IPS-18a (cell line): ENCODE data around the gene CEP164.

Source experiments
- H3K27ac ChIP-seq: one replicate; pipeline ENCODE4 v1.5.1; 2013; ENCODE audit warnings: low read length
- H3K27me3 ChIP-seq: one replicate; pipeline ENCODE4 v1.6.1; 2013; ENCODE audit warnings: mild to moderate bottlenecking, low read length; ENCODE audit not compliant: control insufficient read depth, insufficient read depth
- H3K36me3 ChIP-seq: one replicate; pipeline ENCODE4 v1.6.1; 2013; ENCODE audit warnings: low read depth, low read length; ENCODE audit not compliant: control insufficient read depth
- H3K4me1 ChIP-seq: one replicate; pipeline ENCODE4 v1.6.1; 2013; ENCODE audit warnings: low read depth, low read length; ENCODE audit not compliant: control insufficient read depth
- H3K4me3 ChIP-seq: one replicate; pipeline ENCODE4 v1.5.1; 2013; ENCODE audit warnings: low read length
- H3K9ac ChIP-seq: one replicate; pipeline ENCODE4 v1.6.1; 2013; ENCODE audit warnings: mild to moderate bottlenecking, low read length, moderate library complexity
- H3K9me3 ChIP-seq: one replicate; pipeline ENCODE4 v1.6.1; 2013; ENCODE audit warnings: low read depth, low read length; ENCODE audit not compliant: control insufficient read depth

Gene CEP164

GRCh38 chr11:117407016-117407415, 79.4 kb downstream of the CEP164 start:
- peaks cover 4% of the 10 kb centered on the region for H3K36me3 ChIP-seq
- peaks cover 8% of the 10 kb centered on the region for H3K9me3 ChIP-seq
- no peak overlapping the region for H3K9ac ChIP-seq
- no peak overlapping the region for H3K4me3 ChIP-seq
- no peak overlapping the region for H3K27ac ChIP-seq
- H3K4me1 ChIP-seq: peaks cover 3% of the 10 kb centered on the region
- H3K27me3 ChIP-seq: no peaks in the 10 kb centered on the region

GRCh38 chr11:117408356-117408755, 80.7 kb downstream of the CEP164 start:
- Histone ChIP-seq H3K27me3 (no peaks in the 10 kb centered on the region), H3K36me3 (peaks cover 4% of the 10 kb centered on the region), H3K4me1 (peaks cover 3% of the 10 kb centered on the region), H3K9me3 (peaks cover 8% of the 10 kb centered on the region), H3K27ac (no peak overlapping the region), H3K4me3 (no peak overlapping the region), H3K9ac (no peak overlapping the region)

GRCh38 chr11:117409511-117409910, 81.9 kb downstream of the CEP164 start:
- H3K9ac ChIP-seq: no peak overlapping the region
- no peaks in the 10 kb centered on the region for H3K27me3 ChIP-seq
- no peak overlapping the region for H3K27ac ChIP-seq
- peaks cover 4% of the 10 kb centered on the region for H3K36me3 ChIP-seq
- peaks cover 8% of the 10 kb centered on the region for H3K9me3 ChIP-seq
- no peak overlapping the region for H3K4me3 ChIP-seq
- H3K4me1 ChIP-seq: peaks cover 3% of the 10 kb centered on the region

GRCh38 chr11:117410238-117410637, 82.6 kb downstream of the CEP164 start:
- Histone ChIP-seq H3K36me3 (peaks cover 4% of the 10 kb centered on the region), H3K4me3 (no peak overlapping the region)

GRCh38 chr11:117410861-117411710, 83.4 kb downstream of the CEP164 start:
- Histone ChIP-seq H3K4me3 (no peak overlapping the region), H3K9ac (no peak overlapping the region), H3K36me3 (peaks cover 3% of the 10 kb centered on the region), H3K4me1 (peaks cover 3% of the 10 kb centered on the region), H3K9me3 (peaks cover 3% of the 10 kb centered on the region), H3K27ac (no peak overlapping the region), H3K27me3 (no peaks in the 10 kb centered on the region)

More at GRCh38 chr11:117410238-117410637, 82.6 kb downstream of the CEP164 start:
- H3K9ac ChIP-seq: no peak overlapping the region
- H3K27ac ChIP-seq: no peak overlapping the region
- H3K9me3 ChIP-seq: peaks cover 5% of the 10 kb centered on the region
- H3K4me1 ChIP-seq: peaks cover 3% of the 10 kb centered on the region
- no peaks in the 10 kb centered on the region for H3K27me3 ChIP-seq

- no peaks in the 10 kb centered on the region for H3K9me3 ChIP-seq
- H3K4me1 ChIP-seq: peaks cover 3% of the 10 kb centered on the region
- no peak overlapping the region for H3K9ac ChIP-seq
- H3K4me3 ChIP-seq: no peak overlapping the region
- H3K27me3 ChIP-seq: no peaks in the 10 kb centered on the region
- no peaks in the 10 kb centered on the region for H3K36me3 ChIP-seq
- no peak overlapping the region for H3K27ac ChIP-seq
Observed at GRCh38 chr11:117411736-117412135, 84.1 kb downstream of the CEP164 start.

GRCh38 chr11:117412176-117412575, 84.5 kb downstream of the CEP164 start:
- Histone ChIP-seq H3K36me3 (no peaks in the 10 kb centered on the region), H3K27me3 (no peaks in the 10 kb centered on the region), H3K4me3 (no peak overlapping the region), H3K9me3 (no peaks in the 10 kb centered on the region), H3K27ac (no peak overlapping the region), H3K9ac (no peak overlapping the region), H3K4me1 (peaks cover 3% of the 10 kb centered on the region)

- H3K9me3 ChIP-seq: no peaks in the 10 kb centered on the region
- H3K4me1 ChIP-seq: peaks cover 3% of the 10 kb centered on the region
- no peaks in the 10 kb centered on the region for H3K27me3 ChIP-seq
- H3K27ac ChIP-seq: no peak overlapping the region
- no peak overlapping the region for H3K9ac ChIP-seq
- no peaks in the 10 kb centered on the region for H3K36me3 ChIP-seq
- no peak overlapping the region for H3K4me3 ChIP-seq
Observed at GRCh38 chr11:117412653-117413275, 85.1 kb downstream of the CEP164 start.

- peaks cover 3% of the 10 kb centered on the region for H3K4me1 ChIP-seq
- H3K27me3 ChIP-seq: no peaks in the 10 kb centered on the region
- H3K36me3 ChIP-seq: no peaks in the 10 kb centered on the region
- H3K9me3 ChIP-seq: no peaks in the 10 kb centered on the region
- H3K27ac ChIP-seq: no peak overlapping the region
- H3K9ac ChIP-seq: no peak overlapping the region
- no peak overlapping the region for H3K4me3 ChIP-seq
Observed at GRCh38 chr11:117413616-117414015, 86.0 kb downstream of the CEP164 start.

GRCh38 chr11:117414724-117415123, 87.1 kb downstream of the CEP164 start:
- Histone ChIP-seq H3K27ac (no peak overlapping the region), H3K9ac (no peak overlapping the region), H3K4me3 (no peak overlapping the region), H3K36me3 (no peaks in the 10 kb centered on the region), H3K4me1 (peaks cover 3% of the 10 kb centered on the region), H3K27me3 (no peaks in the 10 kb centered on the region), H3K9me3 (no peaks in the 10 kb centered on the region)

GRCh38 chr11:117415358-117415896, 87.8 kb downstream of the CEP164 start:
- Histone ChIP-seq H3K9me3 (no peaks in the 10 kb centered on the region), H3K4me3 (no peak overlapping the region), H3K4me1 (peaks cover 3% of the 10 kb centered on the region), H3K9ac (no peak overlapping the region), H3K27ac (no peak overlapping the region), H3K36me3 (no peaks in the 10 kb centered on the region), H3K27me3 (no peaks in the 10 kb centered on the region)
